ENCODE measurements around the gene GOLGA7B.

GOLGA7B gene

DNA sequence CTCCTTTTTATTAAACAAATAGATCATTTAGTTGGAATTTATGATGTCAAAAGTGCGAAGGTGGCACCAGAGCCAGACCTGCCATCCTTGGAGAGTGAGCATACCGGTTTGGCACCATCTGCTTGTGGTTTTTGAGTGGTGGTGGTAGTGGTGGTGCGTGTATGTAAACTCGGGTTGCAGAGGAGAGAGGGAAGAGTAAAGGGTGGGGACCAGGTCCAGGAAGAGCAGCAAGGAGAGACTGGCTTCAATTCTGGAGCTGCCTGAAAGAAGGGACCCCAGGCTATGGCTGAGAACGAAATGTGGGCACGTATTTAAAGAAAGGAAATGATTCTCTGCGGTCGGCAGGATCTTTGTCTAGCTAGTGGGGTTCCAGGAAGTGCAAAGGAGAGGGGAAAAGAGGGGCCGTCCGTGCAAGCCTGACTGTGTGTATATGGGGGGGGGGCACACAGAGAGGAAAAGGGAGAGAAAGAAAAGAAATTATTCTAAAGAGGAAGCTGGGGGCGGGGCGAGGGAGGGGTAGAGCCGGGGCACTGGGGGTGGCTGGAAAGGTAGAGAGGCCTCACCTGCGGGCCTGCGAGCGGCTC lies 448 bp upstream of the GOLGA7B start:
- TF ChIP-seq POLR2AphosphoS5 (IDR thresholded peaks at IDR 0.05; ENCODE audit: low read depth, low read length) (no peak), FOXP2 (optimal IDR thresholded peaks at IDR 0.05; ENCODE audit: borderline replicate concordance, extremely low read depth, extremely low read length, insufficient read depth) (no peak), TAF1 (IDR thresholded peaks at IDR 0.05; ENCODE audit: borderline replicate concordance, insufficient read depth, low read length) (no peak), SIN3A (IDR thresholded peaks at IDR 0.05; ENCODE audit: borderline replicate concordance, insufficient read depth, low read length) (no peak), REST (IDR thresholded peaks at IDR 0.05; ENCODE audit: insufficient read depth in 1 of 2, low read depth in 2 of 2, low read length in 2 of 2) (no peak)

DNA sequence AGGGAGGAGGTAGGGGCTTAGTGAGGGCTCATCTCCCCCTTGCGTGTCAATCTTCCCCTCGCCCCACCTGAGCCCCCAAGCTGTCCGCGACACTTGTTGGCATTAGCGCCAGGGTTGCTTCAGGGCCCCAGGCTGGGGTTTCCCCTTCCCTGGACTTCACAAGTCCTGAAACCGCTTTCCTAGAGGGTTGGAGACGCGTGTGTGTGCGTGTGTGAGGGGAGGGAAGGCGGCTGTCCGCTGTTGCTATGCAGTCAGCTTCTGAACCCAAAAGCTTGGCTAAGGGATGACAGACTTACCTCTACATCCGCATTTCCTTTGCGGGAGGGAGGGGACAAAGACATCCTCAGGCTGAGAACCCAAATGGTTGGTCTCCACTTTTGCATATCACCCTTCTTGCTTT lies 803 bp downstream of the GOLGA7B start:
- TF ChIP-seq REST (IDR thresholded peaks at IDR 0.05; ENCODE audit: insufficient read depth in 1 of 2, low read depth in 2 of 2, low read length in 2 of 2) (peak in 1 of 2 experiments; percentile 58; a peak in 1 of 4 replicates), TAF1 (IDR thresholded peaks at IDR 0.05; ENCODE audit: borderline replicate concordance, insufficient read depth, low read length) (no peak)

DNA sequence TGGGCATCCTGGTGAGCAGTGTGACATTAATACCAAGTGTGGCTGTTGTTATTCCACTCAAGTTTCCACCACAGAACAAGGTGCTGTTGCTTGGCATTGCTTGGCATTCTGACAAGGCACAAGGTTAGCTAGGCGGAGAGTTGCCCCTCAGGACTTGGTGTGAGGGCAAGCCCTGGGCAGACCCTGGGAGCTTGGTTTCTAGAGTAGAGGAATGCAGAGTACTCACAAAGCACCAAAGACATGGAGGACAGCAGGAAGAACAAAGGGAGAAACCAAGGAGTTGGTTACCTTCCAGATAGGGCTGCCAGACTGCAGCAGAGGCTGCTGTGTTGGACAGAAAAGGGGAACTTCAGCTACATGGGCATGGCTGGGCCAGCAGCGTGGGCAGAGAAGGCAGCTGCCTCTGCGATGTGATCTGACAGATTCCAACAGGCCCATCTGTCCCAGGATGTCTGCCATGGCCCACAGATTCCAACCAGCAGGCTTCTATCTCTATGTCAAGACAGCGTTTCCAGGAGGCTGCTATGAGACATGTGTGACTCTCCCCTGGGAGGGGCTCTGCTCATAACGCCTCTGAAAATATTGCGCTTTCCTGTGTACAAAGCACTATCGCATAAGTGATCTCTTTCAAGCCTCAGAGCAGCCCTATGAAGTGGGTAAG lies 1.8 kb downstream of the GOLGA7B start:
- no peak for TF ChIP-seq POLR2AphosphoS5 (IDR thresholded peaks at IDR 0.05; ENCODE audit: low read depth, low read length)
- TF ChIP-seq FOXP2 (optimal IDR thresholded peaks at IDR 0.05; ENCODE audit: borderline replicate concordance, extremely low read depth, extremely low read length, insufficient read depth), result no peak
- TF ChIP-seq SIN3A (IDR thresholded peaks at IDR 0.05; ENCODE audit: borderline replicate concordance, insufficient read depth, low read length), result no peak
- no peak for TF ChIP-seq TAF1 (IDR thresholded peaks at IDR 0.05; ENCODE audit: borderline replicate concordance, insufficient read depth, low read length)
- no peak for TF ChIP-seq REST (IDR thresholded peaks at IDR 0.05; ENCODE audit: insufficient read depth in 1 of 2, low read depth in 2 of 2, low read length in 2 of 2)

DNA sequence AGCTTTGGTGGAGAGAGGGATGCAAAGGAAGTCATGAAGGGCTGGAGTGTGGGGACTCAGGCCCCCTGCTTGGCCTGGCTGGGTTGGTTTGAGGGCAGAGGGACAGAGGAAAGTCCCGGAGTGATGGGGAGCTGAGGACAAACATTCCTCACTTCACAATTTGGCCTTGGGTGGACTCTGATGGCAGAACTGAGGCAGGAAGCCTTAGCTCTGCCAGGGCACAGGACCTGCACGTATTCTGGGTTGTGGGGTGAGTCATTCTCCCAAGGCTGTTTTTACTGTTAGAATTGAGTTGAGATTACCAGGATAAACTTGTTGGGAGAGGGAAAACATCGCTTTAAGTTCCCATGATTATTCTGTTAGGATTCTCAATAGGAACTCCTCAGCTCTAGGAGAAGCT lies 2.6 kb downstream of the GOLGA7B start:
- TF ChIP-seq TAF1 (IDR thresholded peaks at IDR 0.05; ENCODE audit: borderline replicate concordance, insufficient read depth, low read length) (no peak), FOXP2 (optimal IDR thresholded peaks at IDR 0.05; ENCODE audit: borderline replicate concordance, extremely low read depth, extremely low read length, insufficient read depth) (no peak), SIN3A (IDR thresholded peaks at IDR 0.05; ENCODE audit: borderline replicate concordance, insufficient read depth, low read length) (no peak), POLR2AphosphoS5 (IDR thresholded peaks at IDR 0.05; ENCODE audit: low read depth, low read length) (no peak), REST (IDR thresholded peaks at IDR 0.05; ENCODE audit: insufficient read depth in 1 of 2, low read depth in 2 of 2, low read length in 2 of 2) (no peak)
